K562 (cell line): Measurements from ENCODE around the gene PGAM2. TPM values are rescaled to one million over a fixed set of nuclear protein-coding genes. Genes with fewer than 3 reads are reported as not detected.

Source experiments
- FOXM1 ChIP-seq, 2 experiments: fragments of 450-650 bp in 1 of 2; sonication (generic) in 1 of 2; formaldehyde crosslinking in 1 of 2; IDR thresholded peaks; 2 replicates each; pipeline versions ENCODE4 v1.6.1 to v1.9.0; 2017 to 2022; ENCODE audit warnings: low read depth in 2 of 2, mild to moderate bottlenecking in 2 of 2, missing genetic modification reagents in 1 of 2, moderate library complexity in 1 of 2
- HDAC8 ChIP-seq: fragments of 450-650 bp; IDR thresholded peaks from 2 replicates; pipeline ENCODE4 v1.6.1; 2016; ENCODE audit warnings: mild to moderate bottlenecking, missing genetic modification characterization, moderate library complexity, missing compliant biosample characterization
- MCM5 ChIP-seq: fragments of 450-650 bp; IDR thresholded peaks from 2 replicates; pipeline ENCODE4 v1.6.1; 2016; ENCODE audit warnings: low read depth
- NR2C2 ChIP-seq, 2 experiments: fragments of 200-800 bp in 1 of 2; sonication (Bioruptor generic) in 1 of 2; sonication (generic) in 1 of 2; formaldehyde crosslinking in 1 of 2; IDR thresholded peaks; 2 replicates each; pipeline versions ENCODE4 v1.6.1 to v1.8.0; 2016 to 2022; ENCODE audit warnings: mild to moderate bottlenecking in 1 of 2, missing compliant biosample characterization in 1 of 2, missing genetic modification characterization in 1 of 2, missing genetic modification reagents in 1 of 2
- NR3C1 ChIP-seq: sonication (generic); formaldehyde crosslinking; IDR thresholded peaks from 2 replicates; pipeline ENCODE4 v1.8.1; 2022; ENCODE audit warnings: missing genetic modification reagents
- PYGO2 ChIP-seq: fragments of 450-650 bp; IDR thresholded peaks from 2 replicates; pipeline ENCODE4 v1.6.1; 2016; ENCODE audit warnings: mild to moderate bottlenecking, missing genetic modification characterization, moderate library complexity, missing compliant biosample characterization
- RUNX1 ChIP-seq: sonication (generic); IDR thresholded peaks from 2 replicates; pipeline ENCODE4 v1.6.1; 2016; ENCODE audit warnings: antibody characterized with exemption, low read depth
- ZNF444 ChIP-seq: fragments of 250-450 bp; sonication (Bioruptor Pico); IDR thresholded peaks from 2 replicates; pipeline ENCODE4 v1.4.0; 2020; ENCODE audit warnings: mild to moderate bottlenecking, moderate library complexity
- polyA plus RNA-seq, 8 experiments: library from polyadenylated mRNA; depleted of rRNA in 4 of 8; stranded (reverse) in 5 of 8; unstranded in 3 of 8; fragments of >200 nt; fragmentation: Nextera tagmentation in 2 of 8; fragmentation: Illumina TruSeq in 1 of 8; extraction: Ambion mirVana in 2 of 8; extraction: Trizol in 1 of 8; gene quantifications; 2 replicates each; pipeline versions ENCODE4 v1.2.1 to v1.2.3, GENCODE V29; 2011 to 2014; ENCODE audit warnings: inconsistent platforms in 1 of 8, missing spikeins in 1 of 8
- total RNA-seq, 7 experiments: library from RNA; depleted of rRNA in 6 of 7; stranded (reverse); fragments of >200 nt in 6 of 7; fragmentation: Illumina TruSeq in 2 of 7; extraction: Trizol in 2 of 7; gene quantifications; 2 replicates each; pipeline versions ENCODE4 v1.2.1 to v1.2.3, GENCODE V29; 2011 to 2021; ENCODE audit warnings: low replicate concordance in 1 of 7
- TF ChIP-seq, protein P1 (sequence below): sonication (generic); formaldehyde crosslinking; IDR thresholded peaks from 2 replicates; pipeline ENCODE4 v1.8.1; 2022; ENCODE audit warnings: missing genetic modification reagents
- TF ChIP-seq, protein P2 (sequence below): fragments of 150-350 bp; conservative IDR thresholded peaks from 2 replicates; pipeline ENCODE4 v1.6.1; 2014; ENCODE audit warnings: low read length

PGAM2 gene
- total and polyA plus RNA-seq, 9 of the 15 experiments (the other 6 are each of a cell fraction or from before 2014, with no cell fraction given), result not detected

DNA sequence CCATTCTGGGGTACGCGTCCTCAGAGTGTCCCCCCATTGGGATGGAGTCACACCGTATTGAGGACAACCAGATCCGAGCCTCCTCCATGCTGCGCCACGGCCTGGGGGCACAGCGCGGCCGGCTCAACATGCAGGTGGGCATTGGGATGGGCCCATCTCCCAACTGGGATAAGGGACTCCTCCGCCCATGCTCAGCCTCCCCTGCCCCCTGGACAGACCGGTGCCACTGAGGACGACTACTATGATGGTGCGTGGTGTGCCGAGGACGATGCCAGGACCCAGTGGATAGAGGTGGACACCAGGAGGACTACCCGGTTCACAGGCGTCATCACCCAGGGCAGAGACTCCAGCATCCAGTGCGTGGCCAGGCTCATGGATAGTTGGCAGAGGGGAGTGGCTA is 44.6 kb upstream of the PGAM2 start (continued):
- TF ChIP-seq, protein P1, sequence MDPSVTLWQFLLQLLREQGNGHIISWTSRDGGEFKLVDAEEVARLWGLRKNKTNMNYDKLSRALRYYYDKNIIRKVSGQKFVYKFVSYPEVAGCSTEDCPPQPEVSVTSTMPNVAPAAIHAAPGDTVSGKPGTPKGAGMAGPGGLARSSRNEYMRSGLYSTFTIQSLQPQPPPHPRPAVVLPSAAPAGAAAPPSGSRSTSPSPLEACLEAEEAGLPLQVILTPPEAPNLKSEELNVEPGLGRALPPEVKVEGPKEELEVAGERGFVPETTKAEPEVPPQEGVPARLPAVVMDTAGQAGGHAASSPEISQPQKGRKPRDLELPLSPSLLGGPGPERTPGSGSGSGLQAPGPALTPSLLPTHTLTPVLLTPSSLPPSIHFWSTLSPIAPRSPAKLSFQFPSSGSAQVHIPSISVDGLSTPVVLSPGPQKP (CRISPR knock-in tag), result no peak
- TF ChIP-seq MCM5 (no peak), RUNX1 (no peak), NR2C2 (CRISPR knock-in tag; IDR thresholded peaks at IDR 0.05) (no peak), NR2C2 (tag; IDR thresholded peaks at IDR 0.05) (no peak), FOXM1 (IDR thresholded peaks at IDR 0.05; ENCODE audit: low read depth) (no peak), FOXM1 (CRISPR knock-in tag; IDR thresholded peaks at IDR 0.05; ENCODE audit: low read depth) (no peak), NR3C1 (CRISPR knock-in tag) (no peak), HDAC8 (tag) (no peak), ZNF444 (CRISPR knock-in tag) (no peak), PYGO2 (tag) (no peak)
- TF ChIP-seq, protein P2, sequence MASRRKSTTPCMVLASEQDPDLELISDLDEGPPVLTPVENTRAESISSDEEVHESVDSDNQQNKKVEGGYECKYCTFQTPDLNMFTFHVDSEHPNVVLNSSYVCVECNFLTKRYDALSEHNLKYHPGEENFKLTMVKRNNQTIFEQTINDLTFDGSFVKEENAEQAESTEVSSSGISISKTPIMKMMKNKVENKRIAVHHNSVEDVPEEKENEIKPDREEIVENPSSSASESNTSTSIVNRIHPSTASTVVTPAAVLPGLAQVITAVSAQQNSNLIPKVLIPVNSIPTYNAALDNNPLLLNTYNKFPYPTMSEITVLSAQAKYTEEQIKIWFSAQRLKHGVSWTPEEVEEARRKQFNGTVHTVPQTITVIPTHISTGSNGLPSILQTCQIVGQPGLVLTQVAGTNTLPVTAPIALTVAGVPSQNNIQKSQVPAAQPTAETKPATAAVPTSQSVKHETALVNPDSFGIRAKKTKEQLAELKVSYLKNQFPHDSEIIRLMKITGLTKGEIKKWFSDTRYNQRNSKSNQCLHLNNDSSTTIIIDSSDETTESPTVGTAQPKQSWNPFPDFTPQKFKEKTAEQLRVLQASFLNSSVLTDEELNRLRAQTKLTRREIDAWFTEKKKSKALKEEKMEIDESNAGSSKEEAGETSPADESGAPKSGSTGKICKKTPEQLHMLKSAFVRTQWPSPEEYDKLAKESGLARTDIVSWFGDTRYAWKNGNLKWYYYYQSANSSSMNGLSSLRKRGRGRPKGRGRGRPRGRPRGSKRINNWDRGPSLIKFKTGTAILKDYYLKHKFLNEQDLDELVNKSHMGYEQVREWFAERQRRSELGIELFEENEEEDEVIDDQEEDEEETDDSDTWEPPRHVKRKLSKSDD, result no peak
